Glutamatergic neuron (in vitro differentiated cells): Measurements from ENCODE around the gene CELF1. TPM values are rescaled to one million over a fixed set of nuclear protein-coding genes. Genes with fewer than 3 reads are reported as not detected.
"Not testable (repeated sequence)": the region's sequence is repeated elsewhere in the genome, so short reads cannot be mapped to it uniquely, and the experiment has no call there.

Source experiments
- DNase-seq: peaks from one replicate; pipeline ENCODE4 v3.0.0; 2022
- H3K27ac Mint-ChIP-seq: one replicate; pipeline ENCODE4 v1.8.0; 2020; ENCODE audit warnings: mild to moderate bottlenecking, mixed read lengths, inconsistent platforms; ENCODE audit not compliant: unreplicated experiment
- H3K27me3 Mint-ChIP-seq: one replicate; pipeline ENCODE4 v1.8.0; 2020; ENCODE audit warnings: mild to moderate bottlenecking, moderate library complexity, mixed read lengths, inconsistent platforms; ENCODE audit not compliant: unreplicated experiment
- H3K36me3 Mint-ChIP-seq: one replicate; pipeline ENCODE4 v1.8.0; 2020; ENCODE audit warnings: mild to moderate bottlenecking, mixed read lengths, inconsistent platforms; ENCODE audit not compliant: unreplicated experiment
- H3K4me1 Mint-ChIP-seq: one replicate; pipeline ENCODE4 v1.8.0; 2020; ENCODE audit warnings: mild to moderate bottlenecking, low read depth, mixed read lengths, inconsistent platforms; ENCODE audit not compliant: unreplicated experiment
- H3K4me3 Mint-ChIP-seq: one replicate; pipeline ENCODE4 v1.8.0; 2020; ENCODE audit warnings: mild to moderate bottlenecking, mixed read lengths, inconsistent platforms; ENCODE audit not compliant: unreplicated experiment
- H3K9me3 Mint-ChIP-seq: one replicate; pipeline ENCODE4 v1.8.0; 2020; ENCODE audit warnings: mild to moderate bottlenecking, moderate library complexity, mixed read lengths, inconsistent platforms; ENCODE audit not compliant: unreplicated experiment
- total RNA-seq: library from RNA; stranded (reverse); fragmentation: NEBNext Ultra II Directional; extraction: Animal tissue kit (Norgen Biotek cat#: 25700); gene quantifications from one replicate; pipeline ENCODE4 v1.2.1, GENCODE V29; 2021; ENCODE audit not compliant: unreplicated experiment
- TF ChIP-seq, protein P1 (sequence below): fragments of 200-600 bp; sonication (generic); IDR thresholded peaks from one replicate; pipeline ENCODE4 v1.5.0; 2021; ENCODE audit not compliant: partially characterized antibody, unreplicated experiment

Gene CELF1
- total RNA-seq, 1 donor from 2014 or later = 261 TPM

DNA sequence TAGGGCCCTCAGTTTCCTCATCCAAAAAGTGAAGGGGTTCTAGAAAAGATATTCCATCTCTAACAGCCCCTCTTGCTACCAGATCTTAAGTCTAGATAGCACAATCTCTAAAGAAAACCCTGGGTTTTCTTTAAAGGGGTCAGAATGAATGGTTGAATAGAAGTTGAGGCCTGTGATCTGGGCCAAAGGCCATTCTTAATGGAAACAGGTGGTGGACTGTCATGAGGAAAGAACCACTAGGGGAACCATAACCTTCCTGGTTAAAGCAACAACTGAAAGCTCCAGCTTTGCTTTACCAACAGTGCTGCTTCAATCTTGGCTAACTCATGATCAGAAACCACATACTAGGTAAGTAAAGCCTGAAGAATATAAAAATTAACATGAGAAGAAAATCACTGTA is 1.8 kb downstream of the CELF1 start:
- TF ChIP-seq, protein P1, sequence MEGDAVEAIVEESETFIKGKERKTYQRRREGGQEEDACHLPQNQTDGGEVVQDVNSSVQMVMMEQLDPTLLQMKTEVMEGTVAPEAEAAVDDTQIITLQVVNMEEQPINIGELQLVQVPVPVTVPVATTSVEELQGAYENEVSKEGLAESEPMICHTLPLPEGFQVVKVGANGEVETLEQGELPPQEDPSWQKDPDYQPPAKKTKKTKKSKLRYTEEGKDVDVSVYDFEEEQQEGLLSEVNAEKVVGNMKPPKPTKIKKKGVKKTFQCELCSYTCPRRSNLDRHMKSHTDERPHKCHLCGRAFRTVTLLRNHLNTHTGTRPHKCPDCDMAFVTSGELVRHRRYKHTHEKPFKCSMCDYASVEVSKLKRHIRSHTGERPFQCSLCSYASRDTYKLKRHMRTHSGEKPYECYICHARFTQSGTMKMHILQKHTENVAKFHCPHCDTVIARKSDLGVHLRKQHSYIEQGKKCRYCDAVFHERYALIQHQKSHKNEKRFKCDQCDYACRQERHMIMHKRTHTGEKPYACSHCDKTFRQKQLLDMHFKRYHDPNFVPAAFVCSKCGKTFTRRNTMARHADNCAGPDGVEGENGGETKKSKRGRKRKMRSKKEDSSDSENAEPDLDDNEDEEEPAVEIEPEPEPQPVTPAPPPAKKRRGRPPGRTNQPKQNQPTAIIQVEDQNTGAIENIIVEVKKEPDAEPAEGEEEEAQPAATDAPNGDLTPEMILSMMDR = peak; percentile 33
- H3K4me3 Mint-ChIP-seq = peak overlapping the region; percentile 96
- peaks cover 1% of the 10 kb centered on the region for H3K9me3 Mint-ChIP-seq
- H3K4me1 Mint-ChIP-seq = peaks cover 24% of the 10 kb centered on the region
- peak overlapping the region; percentile 98 for H3K27ac Mint-ChIP-seq
- no peak for DNase-seq
- peaks cover 9% of the 10 kb centered on the region for H3K27me3 Mint-ChIP-seq
- H3K36me3 Mint-ChIP-seq = no peaks in the 10 kb centered on the region

DNA sequence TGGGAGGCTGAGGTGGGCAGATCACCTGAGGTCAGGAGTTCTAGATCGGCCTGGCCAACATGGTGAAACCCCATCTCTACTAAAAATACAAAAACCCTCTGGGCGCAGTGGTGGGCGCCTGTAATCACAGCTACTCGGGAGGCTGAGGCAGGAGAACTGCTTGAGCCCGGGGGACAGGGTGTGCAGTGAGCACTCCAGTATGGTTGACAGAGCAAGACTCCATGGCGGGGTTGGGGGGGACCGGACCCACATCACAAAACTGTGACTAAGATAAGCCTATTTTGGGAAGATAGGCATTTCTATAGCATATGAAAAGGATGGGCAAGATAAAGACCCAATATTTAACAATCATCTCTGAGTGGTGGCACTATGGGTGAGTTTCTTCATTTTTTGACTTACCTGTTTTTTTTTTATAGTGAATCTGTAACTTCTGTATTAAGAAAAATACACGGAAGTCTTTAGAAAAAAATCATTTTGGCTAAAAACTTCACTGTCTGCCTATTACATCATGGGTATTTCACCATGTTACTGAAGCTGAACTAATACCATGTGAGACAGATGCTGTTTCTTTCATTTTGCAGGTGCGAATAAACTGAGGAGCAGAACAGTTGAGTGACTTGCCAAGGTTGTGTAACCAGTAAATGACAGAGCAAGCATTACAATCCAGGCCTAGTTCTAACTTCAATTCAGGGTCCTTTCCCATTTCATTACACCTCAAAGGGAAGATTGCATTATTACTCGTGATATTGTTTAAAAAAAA is 2.5 kb downstream of the CELF1 start:
- peaks cover 1% of the 10 kb centered on the region for H3K9me3 Mint-ChIP-seq
- TF ChIP-seq, protein P1 = no peak
- H3K4me1 Mint-ChIP-seq = peaks cover 24% of the 10 kb centered on the region
- DNase-seq = no peak
- H3K36me3 Mint-ChIP-seq = no peaks in the 10 kb centered on the region
- peak overlapping the region; percentile 96 for H3K4me3 Mint-ChIP-seq
- peaks cover 9% of the 10 kb centered on the region for H3K27me3 Mint-ChIP-seq
- H3K27ac Mint-ChIP-seq = peak overlapping the region; percentile 66

DNA sequence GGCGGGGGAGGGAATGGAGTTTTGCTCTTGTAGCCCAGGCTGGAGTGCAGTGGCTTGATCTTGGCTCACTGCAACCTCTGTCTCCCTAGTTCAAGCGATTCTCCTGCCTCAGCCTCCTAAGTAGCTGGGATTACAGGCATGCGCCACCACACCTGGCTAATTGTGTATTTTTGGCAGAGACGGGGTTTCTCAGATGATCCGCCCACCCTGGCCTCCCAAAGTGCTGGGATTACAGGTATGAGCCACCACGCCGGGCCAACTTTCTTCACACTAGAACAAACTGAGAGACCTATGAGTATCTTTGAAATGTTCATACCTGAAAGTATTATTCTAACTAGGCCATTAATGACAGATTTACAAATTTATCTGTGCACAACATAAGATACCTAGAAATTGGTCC is 6.7 kb downstream of the CELF1 start:
- not testable (repeated sequence) for DNase-seq, H3K27ac Mint-ChIP-seq, H3K27me3 Mint-ChIP-seq, H3K9me3 Mint-ChIP-seq, H3K4me3 Mint-ChIP-seq, H3K36me3 Mint-ChIP-seq
- peaks cover 13% of the 10 kb centered on the region for H3K4me1 Mint-ChIP-seq

DNA sequence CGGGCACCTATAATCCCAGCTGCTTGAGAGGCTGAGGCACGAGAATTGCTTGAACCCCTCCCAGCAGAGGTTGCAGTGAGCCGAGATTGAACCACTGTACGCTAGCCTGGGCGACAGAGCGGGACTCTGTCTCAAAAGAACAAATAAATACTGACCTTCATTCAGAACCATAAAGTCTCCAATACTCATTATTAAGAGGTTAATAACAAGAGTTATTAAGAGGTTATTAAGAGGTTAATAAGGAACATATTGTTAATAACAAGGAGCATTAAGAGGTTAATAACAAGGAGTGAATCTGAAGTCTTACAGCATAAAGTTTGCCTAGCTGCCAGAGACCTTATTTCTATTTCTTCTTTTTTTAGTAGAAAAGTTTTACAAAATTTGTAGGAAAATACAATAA is 7.6 kb downstream of the CELF1 start:
- TF ChIP-seq, protein P1 = no peak

DNA sequence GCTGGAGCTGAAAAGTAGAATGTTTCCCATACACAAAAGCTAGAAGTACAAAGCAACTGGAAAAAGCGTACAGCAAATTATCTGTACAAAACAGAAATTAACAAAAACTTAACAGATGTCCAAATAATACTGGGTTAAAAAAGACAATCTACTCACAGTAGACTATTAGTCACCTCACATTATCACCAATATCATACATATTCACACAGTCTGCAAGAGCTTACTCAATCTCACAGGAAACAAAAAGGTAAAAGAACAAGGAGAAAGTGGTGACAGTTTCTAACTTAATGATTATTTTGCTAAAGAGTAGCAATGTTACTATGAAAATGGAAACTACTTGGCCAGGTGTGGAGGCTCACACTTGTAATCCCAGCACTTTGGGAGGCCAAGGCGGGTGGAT is 11.9 kb downstream of the CELF1 start:
- H3K9me3 Mint-ChIP-seq = peaks cover 1% of the 10 kb centered on the region
- no peak for DNase-seq
- H3K4me1 Mint-ChIP-seq = peaks cover 14% of the 10 kb centered on the region
- TF ChIP-seq, protein P1 = no peak
- H3K27ac Mint-ChIP-seq = peak overlapping the region; percentile 33
- no peaks in the 10 kb centered on the region for H3K36me3 Mint-ChIP-seq
- no peak overlapping the region for H3K4me3 Mint-ChIP-seq
- H3K27me3 Mint-ChIP-seq = no peaks in the 10 kb centered on the region

More for the DNA sequence above, 7.6 kb downstream of the CELF1 start:
- H3K27ac Mint-ChIP-seq = no peak overlapping the region
- H3K9me3 Mint-ChIP-seq = peaks cover 3% of the 10 kb centered on the region
- H3K36me3 Mint-ChIP-seq = no peaks in the 10 kb centered on the region
- peaks cover 11% of the 10 kb centered on the region for H3K4me1 Mint-ChIP-seq
- no peak overlapping the region for H3K4me3 Mint-ChIP-seq
- no peaks in the 10 kb centered on the region for H3K27me3 Mint-ChIP-seq
- DNase-seq = no peak
